Measurements from ENCODE around the gene TM2D3. TPM values are rescaled to one million over a fixed set of nuclear protein-coding genes. Genes with fewer than 3 reads are reported as not detected.

TM2D3 gene
- polyA plus RNA-seq, 3 donors from 2014 or later, result 39.9 to 73.1 (median 52.6) TPM

DNA sequence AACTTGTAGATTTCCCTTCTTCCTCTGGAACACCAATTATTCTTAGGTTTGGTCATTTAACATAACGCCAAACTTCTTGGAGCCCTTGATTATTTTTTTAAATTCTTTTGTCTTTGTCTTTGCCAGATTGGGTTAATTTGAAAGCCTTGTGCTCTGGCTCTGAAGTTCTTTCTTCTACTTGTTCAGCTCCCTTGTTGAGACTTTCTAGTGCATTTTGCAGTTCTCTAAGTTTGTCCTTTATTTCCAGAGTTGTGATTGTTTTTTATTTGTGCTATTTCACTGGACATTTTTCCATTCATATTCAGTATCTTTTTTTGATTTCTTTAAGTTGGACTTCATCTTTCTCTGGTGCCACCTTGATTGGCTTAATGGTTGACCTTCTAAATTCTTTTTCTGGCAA lies 55.5 kb downstream of the TM2D3 start:
- Mint-ChIP-seq H3K4me3 (no peak overlapping the region), H3K27me3 (ENCODE audit: low read depth in 3 of 3) (peaks cover 12 to 17% (median 12%) of the 10 kb centered on the region in 3 donors), H3K27ac (no peak overlapping the region), H3K9me3 (peaks cover 6 to 24% (median 14%) of the 10 kb centered on the region in 6 donors), H3K36me3 (no peaks in the 10 kb centered on the region), H3K4me1 (no peaks in the 10 kb centered on the region)
- no peak for DNase-seq

Other genes with a start within 250 kb of the TM2D3 start
- gene PCSK6, start 162.7 kb downstream of the TM2D3 start, polyA plus RNA-seq, result 1 to 10 TPM in 2 of 3 donors, not detected in 1; 1.7 to 3.0 TPM
- 10 to 100 TPM in 1 of 3 donors, 1 to 10 TPM in 1, under 1 TPM in 1; 0.41 to 14.1 (median 6.6) TPM for gene TARS3, start 72.1 kb upstream of the TM2D3 start, polyA plus RNA-seq
- not detected for gene OR4F6, start 151.1 kb upstream of the TM2D3 start, polyA plus RNA-seq
- gene OR4F15, start 159.8 kb upstream of the TM2D3 start, polyA plus RNA-seq, result not detected